Right atrium auricular region (tissue), 2 donors: Measurements from ENCODE around the gene CAST. TPM values are rescaled to one million over a fixed set of nuclear protein-coding genes. Genes with fewer than 3 reads are reported as not detected.

Source experiments
- DNase-seq: peaks from one replicate; pipeline ENCODE4 v3.0.0-alpha.2; 2019; ENCODE audit warnings: low spot score
- H3K27ac ChIP-seq, 2 donors: fragments of 200-600 bp; sonication (generic); 1 replicate in 1 of 2; 2 replicates in 1 of 2; pipeline ENCODE4 v1.5.1; 2016 to 2019
- H3K27me3 ChIP-seq, 2 donors: fragments of 200-600 bp; sonication (generic); one replicate each; pipeline versions ENCODE4 v1.5.1 to v1.6.0; 2017 to 2019
- H3K36me3 ChIP-seq: fragments of 200-600 bp; sonication (generic); one replicate; pipeline ENCODE4 v1.5.1; 2016
- H3K4me1 ChIP-seq, 2 donors: fragments of 200-600 bp; sonication (generic); one replicate each; pipeline versions ENCODE4 v1.5.1 to v1.6.0; 2017 to 2019
- H3K4me3 ChIP-seq, 2 donors: fragments of 200-600 bp; sonication (generic); 1 replicate in 1 of 2; 2 replicates in 1 of 2; pipeline ENCODE4 v1.5.1; 2017 to 2019; ENCODE audit warnings: mild to moderate bottlenecking in 1 of 2, moderate library complexity in 1 of 2
- H3K9me3 ChIP-seq, 2 donors: fragments of 200-600 bp; sonication (generic); one replicate each; pipeline ENCODE4 v1.5.1; 2019
- total RNA-seq, 2 donors: library from RNA; depleted of rRNA; stranded (reverse); fragments of >200 nt; gene quantifications; one replicate each; pipeline ENCODE4 v1.1.0, GENCODE V29; 2016
- TF ChIP-seq, protein P1 (sequence below), 2 donors: fragments of 200-600 bp; sonication (generic); IDR thresholded peaks; one replicate each; pipeline ENCODE4 v1.5.1; 2019; ENCODE audit warnings: antibody characterized with exemption in 2 of 2

CAST gene
- total RNA-seq, 2 donors from 2014 or later: 439 to 631 TPM

DNA sequence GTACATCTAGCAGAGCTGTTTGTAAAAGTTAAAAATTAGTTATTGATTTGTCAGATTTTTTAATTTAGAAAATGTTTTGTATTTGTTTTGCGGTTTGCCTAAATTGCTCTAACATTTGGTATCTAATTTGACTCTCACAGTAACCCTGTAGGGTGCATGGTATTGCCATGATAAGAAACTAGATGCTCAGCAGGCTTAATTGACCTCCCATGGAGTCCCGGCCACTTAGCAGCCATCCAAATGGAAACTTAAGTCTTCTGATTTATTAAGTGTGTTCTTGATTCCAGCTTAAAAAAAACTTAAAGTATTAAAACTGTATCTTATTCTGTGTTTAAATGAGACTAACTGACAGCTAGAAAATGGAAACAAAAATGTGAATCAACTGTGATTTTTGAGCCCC lies 54.5 kb downstream of the CAST start:
- Histone ChIP-seq H3K36me3 (no peaks in the 10 kb centered on the region), H3K9me3 (no peaks in the 10 kb centered on the region), H3K4me3 (no peak overlapping the region), H3K27me3 (no peaks in the 10 kb centered on the region), H3K4me1 (peaks cover 0 to 98% of the 10 kb centered on the region in 2 donors), H3K27ac (peak overlapping the region; percentile 97 to 98)
- no peak for DNase-seq
- TF ChIP-seq, protein P1, sequence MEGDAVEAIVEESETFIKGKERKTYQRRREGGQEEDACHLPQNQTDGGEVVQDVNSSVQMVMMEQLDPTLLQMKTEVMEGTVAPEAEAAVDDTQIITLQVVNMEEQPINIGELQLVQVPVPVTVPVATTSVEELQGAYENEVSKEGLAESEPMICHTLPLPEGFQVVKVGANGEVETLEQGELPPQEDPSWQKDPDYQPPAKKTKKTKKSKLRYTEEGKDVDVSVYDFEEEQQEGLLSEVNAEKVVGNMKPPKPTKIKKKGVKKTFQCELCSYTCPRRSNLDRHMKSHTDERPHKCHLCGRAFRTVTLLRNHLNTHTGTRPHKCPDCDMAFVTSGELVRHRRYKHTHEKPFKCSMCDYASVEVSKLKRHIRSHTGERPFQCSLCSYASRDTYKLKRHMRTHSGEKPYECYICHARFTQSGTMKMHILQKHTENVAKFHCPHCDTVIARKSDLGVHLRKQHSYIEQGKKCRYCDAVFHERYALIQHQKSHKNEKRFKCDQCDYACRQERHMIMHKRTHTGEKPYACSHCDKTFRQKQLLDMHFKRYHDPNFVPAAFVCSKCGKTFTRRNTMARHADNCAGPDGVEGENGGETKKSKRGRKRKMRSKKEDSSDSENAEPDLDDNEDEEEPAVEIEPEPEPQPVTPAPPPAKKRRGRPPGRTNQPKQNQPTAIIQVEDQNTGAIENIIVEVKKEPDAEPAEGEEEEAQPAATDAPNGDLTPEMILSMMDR (IDR thresholded peaks at IDR 0.05): no peak

DNA sequence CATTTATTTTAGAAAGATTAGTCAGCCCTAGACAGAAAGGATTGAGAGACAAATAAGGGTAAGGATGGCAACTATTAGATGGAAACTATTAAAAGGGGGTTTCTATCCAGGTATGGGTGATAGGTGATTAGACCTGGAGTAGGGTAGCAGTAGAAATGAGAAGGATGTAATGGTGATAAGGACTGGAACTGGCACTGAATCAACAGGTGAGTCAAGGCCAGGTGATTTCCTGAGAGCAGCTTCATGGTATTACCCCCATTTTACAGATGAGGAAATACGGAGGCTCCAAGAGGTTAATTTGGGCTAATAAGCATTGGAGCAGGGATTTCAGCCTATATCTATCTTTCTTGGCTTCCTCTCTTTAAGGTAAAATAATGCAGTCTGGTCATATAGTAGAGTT lies 55.7 kb downstream of the CAST start:
- TF ChIP-seq, protein P1 (IDR thresholded peaks at IDR 0.05): no peak
- Histone ChIP-seq H3K27me3 (no peaks in the 10 kb centered on the region), H3K4me3 (no peak overlapping the region), H3K4me1 (peaks cover 0 to 97% of the 10 kb centered on the region in 2 donors), H3K9me3 (no peaks in the 10 kb centered on the region), H3K36me3 (no peaks in the 10 kb centered on the region), H3K27ac (peak overlapping the region; percentile 97 to 98)
- DNase-seq: no peak

DNA sequence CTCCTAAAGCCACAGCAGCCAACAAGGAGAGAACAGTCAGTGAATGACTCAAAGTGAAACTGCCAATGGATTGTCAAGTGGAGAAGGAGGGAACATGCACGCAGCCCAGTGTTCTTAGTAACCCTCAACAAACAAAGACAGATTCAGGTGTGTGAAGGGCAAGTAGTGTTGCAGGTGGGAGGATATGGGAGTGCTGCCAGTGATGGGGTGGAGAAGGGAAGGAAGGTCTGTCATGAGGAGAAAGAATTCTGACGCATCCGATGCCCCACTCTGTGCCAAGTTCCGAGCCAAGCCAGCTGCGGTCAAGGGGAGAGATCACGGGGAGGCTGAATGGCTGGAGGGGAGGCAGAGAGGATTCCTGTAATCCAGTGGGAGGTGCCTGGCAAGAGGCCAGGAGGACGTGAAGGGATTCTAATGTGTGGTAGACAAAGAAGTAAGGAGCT lies 56.5 kb downstream of the CAST start:
- H3K27ac ChIP-seq: peak overlapping the region; percentile 97 to 98
- H3K4me3 ChIP-seq: no peak overlapping the region
- DNase-seq: no peak
- H3K36me3 ChIP-seq: peaks cover 2% of the 10 kb centered on the region
- H3K4me1 ChIP-seq: peaks cover 0 to 90% of the 10 kb centered on the region in 2 donors
- no peaks in the 10 kb centered on the region for H3K9me3 ChIP-seq
- no peaks in the 10 kb centered on the region for H3K27me3 ChIP-seq
- TF ChIP-seq, protein P1 (IDR thresholded peaks at IDR 0.05): no peak

DNA sequence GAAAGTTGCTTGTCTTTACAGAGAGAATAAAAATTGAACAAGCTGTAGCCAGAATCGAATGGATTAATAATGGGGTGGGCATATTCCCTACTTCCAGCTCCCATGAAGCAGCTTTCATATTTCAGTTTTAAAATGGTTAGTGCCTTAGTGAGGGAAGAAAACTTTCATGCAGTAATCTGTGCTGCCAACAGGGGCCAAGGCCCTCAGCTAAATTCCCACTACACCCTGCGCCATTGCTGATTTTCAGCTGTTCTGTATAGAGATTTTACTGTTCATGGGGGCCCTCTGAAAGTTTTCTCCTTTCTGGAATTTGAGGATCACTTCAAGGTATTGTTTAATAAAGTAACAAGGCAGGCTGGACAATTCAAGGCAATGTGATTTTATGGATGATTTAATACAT lies 58.2 kb downstream of the CAST start:
- Histone ChIP-seq H3K36me3 (peaks cover 13% of the 10 kb centered on the region), H3K4me1 (peaks cover 0 to 82% of the 10 kb centered on the region in 2 donors), H3K27me3 (no peaks in the 10 kb centered on the region), H3K27ac (peak overlapping the region; percentile 97 to 98), H3K4me3 (no peak overlapping the region), H3K9me3 (no peaks in the 10 kb centered on the region)
- DNase-seq: no peak
- TF ChIP-seq, protein P1 (IDR thresholded peaks at IDR 0.05): peak in 1 of 2 donors; percentile 34

DNA sequence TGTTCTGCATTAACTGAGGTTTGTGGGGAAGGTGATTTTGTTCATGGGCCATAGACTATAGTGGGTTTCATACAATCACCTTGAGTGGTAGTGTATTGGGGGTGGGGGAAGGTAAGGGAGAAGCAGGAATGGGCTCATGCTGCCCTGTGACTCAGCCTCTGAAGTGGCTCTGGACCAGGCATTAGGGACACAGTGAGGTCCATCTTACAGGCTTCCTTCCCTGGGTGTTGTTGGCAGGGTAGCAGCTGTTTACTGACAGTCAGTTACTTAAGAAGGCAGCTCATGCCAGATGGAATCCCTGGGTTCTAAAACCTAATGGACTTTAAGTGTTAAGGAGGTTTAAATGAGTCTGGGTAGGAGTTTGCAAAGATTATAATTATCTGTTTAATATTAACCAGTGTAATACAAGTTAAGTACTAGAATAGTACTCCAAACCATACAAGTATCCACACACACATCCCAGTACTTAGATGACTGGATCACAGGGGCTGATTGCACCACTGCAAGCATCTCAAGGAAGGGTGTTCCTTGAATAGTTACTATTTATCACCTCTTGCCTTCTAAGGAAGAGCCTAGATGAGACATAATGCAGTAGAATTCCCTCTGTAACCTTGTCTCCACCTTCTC lies 59.3 kb downstream of the CAST start:
- H3K4me1 ChIP-seq: peaks cover 0 to 82% of the 10 kb centered on the region in 2 donors
- H3K27ac ChIP-seq: peak overlapping the region; percentile 97 to 98
- H3K9me3 ChIP-seq: no peaks in the 10 kb centered on the region
- H3K27me3 ChIP-seq: no peaks in the 10 kb centered on the region
- DNase-seq: no peak
- no peak overlapping the region for H3K4me3 ChIP-seq
- TF ChIP-seq, protein P1 (IDR thresholded peaks at IDR 0.05): no peak
- peaks cover 13% of the 10 kb centered on the region for H3K36me3 ChIP-seq

DNA sequence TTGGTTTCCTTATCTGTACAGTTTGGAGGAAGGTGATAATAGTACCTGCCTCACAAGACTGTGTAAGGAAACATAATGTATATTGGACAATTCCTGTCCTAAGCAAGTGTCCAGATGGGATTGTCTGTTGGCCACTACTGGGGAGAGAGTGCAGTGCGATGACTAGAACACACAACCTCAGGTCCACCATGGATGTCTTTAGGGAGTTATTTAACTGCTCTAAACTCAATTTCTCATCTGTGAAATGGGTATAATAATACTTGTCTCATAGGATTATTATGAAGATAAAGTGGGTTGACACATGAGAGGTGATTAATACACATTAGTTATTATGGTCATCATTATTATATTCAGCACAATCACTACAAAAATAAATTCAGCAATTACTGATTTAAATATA lies 63.1 kb downstream of the CAST start:
- Histone ChIP-seq H3K36me3 (peaks cover 33% of the 10 kb centered on the region), H3K27me3 (no peaks in the 10 kb centered on the region), H3K4me1 (peaks cover 0 to 50% of the 10 kb centered on the region in 2 donors), H3K9me3 (no peaks in the 10 kb centered on the region), H3K4me3 (no peak overlapping the region), H3K27ac (peak overlapping the region; percentile 71 to 98)
- DNase-seq: no peak
- TF ChIP-seq, protein P1 (IDR thresholded peaks at IDR 0.05): no peak
